Measurements from ENCODE around the gene TTLL4. TPM values are rescaled to one million over a fixed set of nuclear protein-coding genes. Genes with fewer than 3 reads are reported as not detected.

The TTLL4 gene
- polyA plus RNA-seq, 1 experiment: 16.3 TPM

- H3K27me3 ChIP-seq (ENCODE audit: control insufficient read depth, insufficient read depth, low read length): no peaks in the 10 kb centered on the region
- ChIA-PET CTCF (interaction anchor here (1.4 kb wide), 1 partner anchor 24 kb away, joined by 3 read pairs; no protein-coding TSS in a partner anchor), POLR2A (interaction anchor here (0.8 kb wide), 1 partner anchor 24 kb away, joined by 3 read pairs; the partner anchor contains the start of gene TTLL4)
- H3K27ac ChIP-seq (ENCODE audit: low read depth, low read length): peak overlapping the region; percentile 52
- H3K4me3 ChIP-seq (ENCODE audit: low read depth, low read length): no peak overlapping the region
- no peaks in the 10 kb centered on the region for H3K9me3 ChIP-seq (ENCODE audit: control insufficient read depth, insufficient read depth, low read length)
- DNase-seq (ENCODE audit: low read depth, low spot score): no peak
- TF ChIP-seq CTCF (IDR thresholded peaks at IDR 0.05; ENCODE audit: low read depth, low read length): no peak
Observed at GRCh38 chr2:218734190-218734975, 23.7 kb downstream of the TTLL4 start.

- Histone ChIP-seq H3K27me3 (ENCODE audit: control insufficient read depth, insufficient read depth, low read length) (no peaks in the 10 kb centered on the region), H3K4me3 (ENCODE audit: low read depth, low read length) (no peak overlapping the region), H3K9me3 (ENCODE audit: control insufficient read depth, insufficient read depth, low read length) (no peaks in the 10 kb centered on the region), H3K27ac (ENCODE audit: low read depth, low read length) (no peak overlapping the region)
- POLR2A ChIA-PET: no interaction called here
- CTCF ChIA-PET: interaction anchor here (1.9 kb wide), 1 partner anchor 27 kb away, joined by 8 read pairs; the partner anchor contains the start of gene TTLL4
- TF ChIP-seq CTCF (IDR thresholded peaks at IDR 0.05; ENCODE audit: low read depth, low read length): no peak
- no peak for DNase-seq (ENCODE audit: low read depth, low spot score)
Observed at GRCh38 chr2:218736531-218736930, 25.9 kb downstream of the TTLL4 start.

- H3K9me3 ChIP-seq (ENCODE audit: control insufficient read depth, insufficient read depth, low read length): no peaks in the 10 kb centered on the region
- ChIA-PET POLR2A (interaction anchor here (1.5 kb wide), 1 partner anchor 11 kb away, joined by 7 read pairs; no protein-coding TSS in a partner anchor), CTCF (interaction anchor here (1.0 kb wide), 1 partner anchor 12 kb away, joined by 3 read pairs; no protein-coding TSS in a partner anchor)
- no peak for TF ChIP-seq CTCF (IDR thresholded peaks at IDR 0.05; ENCODE audit: low read depth, low read length)
- no peak for DNase-seq (ENCODE audit: low read depth, low spot score)
- no peak overlapping the region for H3K4me3 ChIP-seq (ENCODE audit: low read depth, low read length)
- no peak overlapping the region for H3K27ac ChIP-seq (ENCODE audit: low read depth, low read length)
- no peaks in the 10 kb centered on the region for H3K27me3 ChIP-seq (ENCODE audit: control insufficient read depth, insufficient read depth, low read length)
Observed at GRCh38 chr2:218743068-218743467, 32.4 kb downstream of the TTLL4 start.

GRCh38 chr2:218744615-218745014 is 34.0 kb downstream of the TTLL4 start:
- no peak overlapping the region for H3K4me3 ChIP-seq (ENCODE audit: low read depth, low read length)
- no peak overlapping the region for H3K27ac ChIP-seq (ENCODE audit: low read depth, low read length)
- no peaks in the 10 kb centered on the region for H3K27me3 ChIP-seq (ENCODE audit: control insufficient read depth, insufficient read depth, low read length)
- no peak for TF ChIP-seq CTCF (IDR thresholded peaks at IDR 0.05; ENCODE audit: low read depth, low read length)
- H3K9me3 ChIP-seq (ENCODE audit: control insufficient read depth, insufficient read depth, low read length): no peaks in the 10 kb centered on the region
- ChIA-PET POLR2A (no interaction called here), CTCF (no interaction called here)
- no peak for DNase-seq (ENCODE audit: low read depth, low spot score)

- H3K4me3 ChIP-seq (ENCODE audit: low read depth, low read length): no peak overlapping the region
- H3K27me3 ChIP-seq (ENCODE audit: control insufficient read depth, insufficient read depth, low read length): no peaks in the 10 kb centered on the region
- POLR2A ChIA-PET: no interaction called here
- no peak for TF ChIP-seq CTCF (IDR thresholded peaks at IDR 0.05; ENCODE audit: low read depth, low read length)
- no peaks in the 10 kb centered on the region for H3K9me3 ChIP-seq (ENCODE audit: control insufficient read depth, insufficient read depth, low read length)
- CTCF ChIA-PET: interaction anchor here (1.1 to 1.2 kb wide), 3 partner anchors 13 to 58 kb away, joined by 3 to 4 read pairs (median 3); partner anchors contain the start of gene TTLL4
- H3K27ac ChIP-seq (ENCODE audit: low read depth, low read length): no peak overlapping the region
- no peak for DNase-seq (ENCODE audit: low read depth, low spot score)
Observed at GRCh38 chr2:218745160-218745558, 34.5 kb downstream of the TTLL4 start.
